Heart left ventricle (tissue), 13 donors: ENCODE results near the gene TNS4.

ENCODE experiments used
- CTCF ChIP-seq, 12 donors: fragments of 200-600 bp; sonication (generic) in 4 of 12; IDR thresholded peaks; one replicate each; pipeline versions ENCODE4 v1.5.0 to v1.8.0; 2018 to 2022; ENCODE audit warnings: antibody characterized with exemption in 12 of 12, mild to moderate bottlenecking in 5 of 12
- POLR2A ChIP-seq, 2 donors: fragments of 450-650 bp; IDR thresholded peaks; one replicate each; pipeline ENCODE4 v1.6.1; 2017; ENCODE audit warnings: antibody characterized with exemption in 2 of 2, mild to moderate bottlenecking in 2 of 2, moderate library complexity in 2 of 2
- donor health status: ischemic (EF 13 %, LVEDD 7.1; RV severe dilation, severe dysfunction).
- donor health status: DM: no; HTN: yes; CAD: no.
- donor health status: DM: no; HTN: no; CAD: no.
- donor health status: ischemic (EF 25% LVEDD 6.9; RV normal size, moderate dysfunction).
- donor health status: ischemic (EF 25% LVEDD 5.7; RV mildly dilated, moderate dysfunction).
- donor health status: ischemic (EF 35%, LVEDD 5.7; RV mildly dilated, moderate dysfunction).
- donor health status: nonischemic (EF 11% LVEDD 7.7; RV severe dilation, severe dysfunction).
- donor health status: DM: yes; HTN: yes; CAD: no.
- donor health status: PGD.
- donor health status: ischemic (EF 29% LVEDD 5.4; RV normal size, mild dysfunction).
- donor health status: nonischemic (EF 23%, LVEDD 6.1; RV moderate dilation, normal function).

DNA sequence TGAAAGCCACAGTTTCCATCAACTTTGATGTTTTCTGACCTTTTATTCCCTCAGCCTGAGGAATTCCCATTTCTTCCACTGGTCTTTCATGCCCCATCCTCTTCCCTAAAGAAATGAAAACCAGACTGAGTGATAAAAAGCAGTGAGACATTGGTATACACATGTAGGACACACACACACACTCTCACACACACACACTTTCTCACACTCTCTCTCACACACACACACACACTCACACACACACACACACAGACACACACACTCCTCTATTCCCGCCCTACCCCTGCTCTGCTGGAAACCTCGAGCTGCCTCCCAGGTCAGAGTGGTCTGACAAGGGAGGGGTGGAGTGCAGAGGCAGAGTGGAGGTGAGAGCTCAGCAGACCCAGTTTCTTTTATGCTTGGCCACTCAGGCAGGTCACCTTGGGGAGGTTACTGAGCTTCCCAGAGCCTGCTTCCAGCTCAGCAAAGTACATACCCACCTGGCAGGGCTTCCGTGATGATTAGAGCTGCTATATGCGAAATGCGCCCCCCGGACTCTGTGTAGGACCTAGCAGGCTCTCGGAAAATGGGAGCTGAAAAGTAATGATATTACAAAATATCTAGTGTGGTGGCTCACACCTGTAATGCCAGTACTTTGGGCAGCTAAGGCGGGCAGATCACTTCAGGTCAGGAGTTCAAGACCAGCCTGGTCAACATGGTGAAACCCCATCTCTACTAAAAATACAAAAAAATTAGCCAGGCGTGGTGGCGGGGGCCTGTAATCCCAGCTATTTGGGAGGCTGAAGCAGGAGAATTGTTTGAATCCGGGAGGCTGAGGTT lies 33.2 kb upstream of the TNS4 start:
- no peak for TF ChIP-seq CTCF (IDR thresholded peaks at IDR 0.05)
- TF ChIP-seq POLR2A (IDR thresholded peaks at IDR 0.05) = no peak
